Activated naive CD4-positive, alpha-beta T cell treated with anti-CD3 and anti-CD28 coated beads, Interleukin-2, amount 10 ng/mL, durations not matched to agents 7 days and 5 days (primary cell): ENCODE measurements around the gene JCHAIN.

ENCODE experiments used
- CTCF ChIA-PET: fragments of 350-600 bp; sonication (Branson Sonifier 250); formaldehyde crosslinking; loops from one replicate; lab custom pipeline; 2021; ENCODE audit warnings: antibody characterized with exemption; lab: Charles Lee
- DNase-seq: peaks from one replicate; pipeline ENCODE4 v3.0.0-alpha.2; 2020
- H3K27ac Mint-ChIP-seq: one replicate; pipeline ENCODE4 v1.8.0; 2021; ENCODE audit warnings: mild to moderate bottlenecking, moderate library complexity, mixed read lengths
- H3K27me3 Mint-ChIP-seq: one replicate; pipeline ENCODE4 v1.8.0; 2021; ENCODE audit warnings: mild to moderate bottlenecking, mixed read lengths
- H3K36me3 Mint-ChIP-seq: one replicate; pipeline ENCODE4 v1.8.0; 2021; ENCODE audit warnings: mixed read lengths
- H3K4me1 Mint-ChIP-seq: one replicate; pipeline ENCODE4 v1.8.0; 2021; ENCODE audit warnings: mixed read lengths
- H3K4me3 Mint-ChIP-seq: one replicate; pipeline ENCODE4 v1.8.0; 2021; ENCODE audit warnings: mild to moderate bottlenecking, moderate library complexity, mixed read lengths
- H3K9me3 Mint-ChIP-seq: one replicate; pipeline ENCODE4 v1.8.0; 2021; ENCODE audit warnings: mixed read lengths

Gene JCHAIN

DNA sequence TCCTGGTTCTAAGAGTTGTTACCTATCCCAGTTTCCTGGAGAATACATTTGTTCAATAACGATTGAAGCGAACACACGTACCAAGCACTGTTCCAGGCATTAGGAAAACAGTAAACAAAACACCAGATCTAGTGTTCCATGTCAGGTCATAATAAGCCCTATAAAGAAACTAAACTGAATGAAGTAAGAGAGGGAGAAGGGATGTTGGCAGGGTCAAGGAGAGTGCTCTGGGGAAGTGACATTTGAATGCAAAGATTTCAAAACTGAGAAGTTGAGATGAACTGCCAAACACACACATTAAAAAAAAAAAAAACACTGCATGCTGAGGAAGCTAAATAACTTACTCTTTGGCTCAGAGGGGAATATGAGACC is 52.1 kb downstream of the JCHAIN start:
- Mint-ChIP-seq H3K9me3 (no peaks in the 10 kb centered on the region), H3K4me1 (peaks cover 8% of the 10 kb centered on the region), H3K4me3 (no peak overlapping the region), H3K27ac (no peak overlapping the region), H3K27me3 (peaks cover 33% of the 10 kb centered on the region), H3K36me3 (no peaks in the 10 kb centered on the region)
- CTCF ChIA-PET, result interaction anchor here (2.9 kb wide), 1 partner anchor 13 kb away, joined by 9 read pairs; no protein-coding TSS in a partner anchor
- no peak for DNase-seq

DNA sequence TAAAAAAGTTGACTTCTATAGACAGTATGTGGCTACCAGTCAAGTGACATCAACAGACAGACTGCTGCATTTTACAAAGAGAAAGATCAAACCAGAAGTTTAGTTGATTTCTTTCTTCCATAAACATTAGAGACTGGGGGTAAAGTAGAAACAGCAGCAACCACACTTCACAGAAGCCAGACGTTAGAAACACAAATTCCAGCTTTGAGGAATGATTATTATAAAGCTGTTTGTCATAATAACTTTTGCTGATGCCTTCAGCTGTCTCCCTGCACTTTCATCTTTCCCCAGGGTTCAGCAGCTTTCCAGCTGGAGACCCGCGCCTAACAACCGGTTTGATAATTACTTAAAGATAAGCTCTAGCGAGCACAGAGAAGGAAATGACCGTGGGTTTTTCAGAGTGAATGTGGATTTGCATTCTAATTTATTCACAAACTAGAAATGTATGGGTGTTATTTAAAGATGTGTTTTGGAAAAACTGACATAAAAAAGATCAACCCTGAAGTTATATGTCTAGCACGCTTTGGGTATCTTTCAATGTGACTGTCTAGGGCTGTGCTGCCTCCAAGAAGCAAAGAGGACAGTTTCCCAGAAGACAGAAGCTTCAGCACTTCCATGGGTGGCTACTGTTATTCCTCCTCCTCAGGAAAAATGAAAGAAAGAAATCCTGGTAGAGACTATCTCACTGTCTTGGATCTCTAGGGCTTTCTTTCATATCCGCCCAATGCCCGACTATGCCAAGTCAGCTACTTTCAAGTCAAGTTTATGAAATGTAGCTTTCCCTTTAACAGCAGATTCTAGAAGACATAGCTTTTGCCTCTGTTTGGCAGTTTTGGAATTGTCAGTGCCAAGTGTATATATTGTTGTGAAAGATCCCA is 52.8 kb downstream of the JCHAIN start:
- CTCF ChIA-PET, result interaction anchor here (2.9 kb wide), 1 partner anchor 12 kb away, joined by 9 read pairs; no protein-coding TSS in a partner anchor
- Mint-ChIP-seq H3K27ac (no peak overlapping the region), H3K9me3 (no peaks in the 10 kb centered on the region), H3K4me1 (peaks cover 8% of the 10 kb centered on the region), H3K36me3 (no peaks in the 10 kb centered on the region), H3K4me3 (no peak overlapping the region), H3K27me3 (peaks cover 34% of the 10 kb centered on the region)
- no peak for DNase-seq

DNA sequence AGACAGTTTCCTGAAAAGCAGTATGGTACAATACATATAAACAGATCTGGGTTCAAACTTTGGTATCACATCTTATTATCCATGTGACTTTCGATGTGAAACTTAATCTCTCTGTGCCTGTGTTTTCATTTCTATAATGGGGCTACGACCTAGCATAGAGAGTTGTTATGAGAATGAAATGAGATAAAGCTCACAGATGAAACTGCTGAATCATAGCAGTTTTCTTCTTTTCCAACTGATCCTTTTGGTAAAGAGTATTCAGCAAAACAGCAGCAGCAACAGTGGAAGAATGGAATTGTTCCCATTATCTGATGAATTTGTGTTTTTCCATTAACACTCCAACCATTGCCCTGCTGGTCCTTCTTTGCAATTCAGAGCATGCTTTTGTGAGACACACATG is 58.0 kb downstream of the JCHAIN start:
- CTCF ChIA-PET, result no interaction called here
- DNase-seq, result no peak
- Mint-ChIP-seq H3K36me3 (no peaks in the 10 kb centered on the region), H3K4me1 (no peaks in the 10 kb centered on the region), H3K4me3 (no peak overlapping the region), H3K27me3 (peaks cover 44% of the 10 kb centered on the region), H3K9me3 (no peaks in the 10 kb centered on the region), H3K27ac (no peak overlapping the region)

DNA sequence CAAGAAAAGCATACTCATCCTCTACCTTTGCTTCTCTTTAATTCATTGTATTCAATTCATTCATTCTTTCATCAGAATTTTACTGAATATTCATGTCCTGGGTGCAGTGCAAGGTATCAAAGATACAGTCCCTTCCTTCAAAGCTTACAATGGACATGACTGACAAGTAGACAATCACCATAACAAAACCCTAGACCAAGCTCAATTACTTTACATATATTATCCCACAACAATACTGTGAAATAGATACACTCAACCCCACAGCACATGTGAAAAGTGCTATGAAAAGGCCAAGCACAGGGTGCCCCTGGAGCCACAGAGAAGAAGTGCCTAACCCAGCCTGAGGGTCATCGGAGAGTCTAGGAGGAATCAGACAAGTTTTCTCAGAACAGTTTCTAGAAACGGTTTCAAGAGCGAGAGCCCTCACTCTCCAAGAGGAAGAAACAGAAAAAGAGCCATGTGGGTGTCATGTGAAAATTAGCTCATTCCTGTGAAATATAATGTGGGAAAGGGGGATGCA is 58.9 kb downstream of the JCHAIN start:
- Mint-ChIP-seq H3K4me3 (no peak overlapping the region), H3K4me1 (no peaks in the 10 kb centered on the region), H3K36me3 (no peaks in the 10 kb centered on the region), H3K9me3 (no peaks in the 10 kb centered on the region), H3K27ac (no peak overlapping the region), H3K27me3 (peaks cover 38% of the 10 kb centered on the region)
- CTCF ChIA-PET, result no interaction called here
- DNase-seq, result no peak

DNA sequence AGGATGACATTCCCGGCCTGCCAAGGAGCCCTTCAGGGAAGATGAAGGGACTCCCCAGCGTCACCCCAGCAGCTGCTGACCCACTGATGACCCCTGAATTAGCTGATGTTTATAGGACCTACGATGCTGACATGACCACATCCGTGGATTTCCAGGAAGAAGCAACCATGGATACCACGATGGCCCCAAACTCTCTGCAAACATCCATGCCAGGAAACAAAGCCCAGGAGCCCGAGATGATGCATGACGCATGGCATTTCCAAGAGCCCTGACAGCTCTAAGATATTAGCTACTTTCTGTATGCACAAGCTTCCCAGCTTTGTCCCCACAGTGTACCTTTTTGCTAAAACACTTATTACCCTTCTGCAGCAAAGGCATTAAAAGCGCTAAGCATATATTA is 59.8 kb downstream of the JCHAIN start:
- no peak overlapping the region for H3K27ac Mint-ChIP-seq
- no peaks in the 10 kb centered on the region for H3K9me3 Mint-ChIP-seq
- no peak overlapping the region for H3K4me3 Mint-ChIP-seq
- no peak for DNase-seq
- no peaks in the 10 kb centered on the region for H3K36me3 Mint-ChIP-seq
- CTCF ChIA-PET, result interaction anchor here (0.8 kb wide), 1 partner anchor 9 kb away, joined by 3 read pairs; no protein-coding TSS in a partner anchor
- no peaks in the 10 kb centered on the region for H3K4me1 Mint-ChIP-seq
- peaks cover 32% of the 10 kb centered on the region for H3K27me3 Mint-ChIP-seq
